Ishikawa (cell line): ENCODE results near the gene SNRPN.

Experiments
- CEBPB ChIP-seq: IDR thresholded peaks from 2 replicates; pipeline ENCODE4 v1.6.1; 2012
- CREB1 ChIP-seq: IDR thresholded peaks from 2 replicates; pipeline ENCODE4 v1.6.1; 2012; ENCODE audit warnings: low read depth
- EGR1 ChIP-seq: IDR thresholded peaks from 2 replicates; pipeline ENCODE4 v1.6.1; 2012
- EP300 ChIP-seq: IDR thresholded peaks from 2 replicates; pipeline ENCODE4 v1.6.1; 2012; ENCODE audit warnings: borderline replicate concordance
- FOXM1 ChIP-seq: IDR thresholded peaks from 2 replicates; pipeline ENCODE4 v1.6.1; 2012; ENCODE audit warnings: low read depth, borderline replicate concordance
- RAD21 ChIP-seq: IDR thresholded peaks from 2 replicates; pipeline ENCODE4 v1.6.1; 2012; ENCODE audit warnings: low read depth
- REST ChIP-seq: IDR thresholded peaks from 2 replicates; pipeline ENCODE4 v1.6.1; 2012; ENCODE audit warnings: low read depth, mild to moderate bottlenecking
- TAF1 ChIP-seq: IDR thresholded peaks from 2 replicates; pipeline ENCODE4 v1.6.1; 2012; ENCODE audit warnings: low read depth, mild to moderate bottlenecking
- TCF12 ChIP-seq: IDR thresholded peaks from 2 replicates; pipeline ENCODE4 v1.6.1; 2012; ENCODE audit warnings: low read depth
- TEAD4 ChIP-seq: IDR thresholded peaks from 2 replicates; pipeline ENCODE4 v1.6.1; 2012
- USF1 ChIP-seq: IDR thresholded peaks from 2 replicates; pipeline ENCODE4 v1.6.1; 2012
- YY1 ChIP-seq: IDR thresholded peaks from 2 replicates; pipeline ENCODE4 v1.6.1; 2012; ENCODE audit warnings: low read depth
- ZBTB7A ChIP-seq: IDR thresholded peaks from 2 replicates; pipeline ENCODE4 v1.6.1; 2012; ENCODE audit warnings: low read depth
- TF ChIP-seq, protein P1 (sequence below): IDR thresholded peaks from 2 replicates; pipeline ENCODE4 v1.6.1; 2012

DNA sequence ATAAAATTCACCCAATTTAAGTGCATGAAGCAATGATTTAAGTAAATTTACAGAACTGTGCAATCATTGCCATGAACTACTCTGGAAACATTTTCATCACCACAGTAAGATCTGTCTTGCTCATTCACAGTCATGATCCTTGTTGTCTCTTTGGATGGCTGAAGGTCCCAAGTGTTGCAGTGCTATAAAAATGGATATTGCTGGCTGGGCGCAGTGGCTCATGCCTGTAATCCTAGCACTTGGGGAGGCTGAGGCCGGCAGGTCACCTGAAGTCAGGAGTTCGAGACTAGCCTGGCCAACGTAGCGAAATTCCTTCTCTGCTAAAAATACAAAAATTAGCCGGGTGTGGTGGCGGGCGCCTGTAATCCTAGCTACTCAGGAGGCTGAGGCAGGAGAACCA lies 17.0 kb downstream of the SNRPN start:
- TF ChIP-seq CREB1: no peak
- TF ChIP-seq REST: no peak
- TF ChIP-seq, protein P1, sequence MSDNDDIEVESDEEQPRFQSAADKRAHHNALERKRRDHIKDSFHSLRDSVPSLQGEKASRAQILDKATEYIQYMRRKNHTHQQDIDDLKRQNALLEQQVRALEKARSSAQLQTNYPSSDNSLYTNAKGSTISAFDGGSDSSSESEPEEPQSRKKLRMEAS: no peak
- no peak for TF ChIP-seq USF1
- TF ChIP-seq EGR1: no peak
- no peak for TF ChIP-seq YY1
- TF ChIP-seq RAD21: no peak
- no peak for TF ChIP-seq CEBPB
- no peak for TF ChIP-seq TEAD4
- TF ChIP-seq TAF1: no peak
- TF ChIP-seq TCF12: no peak
- TF ChIP-seq FOXM1: no peak
- TF ChIP-seq EP300: no peak
- no peak for TF ChIP-seq ZBTB7A
